Epithelial cell of esophagus (primary cell): Measurements from ENCODE around the gene UACA.

Experiments used
- DNase-seq: peaks from one replicate; pipeline ENCODE4 v3.0.0; 2010; ENCODE audit warnings: low read depth
- H3K4me3 ChIP-seq: 2 replicates; pipeline ENCODE4 v1.5.1; 2011; ENCODE audit warnings: mild to moderate bottlenecking, low read length, control low read depth
- CTCF ChIP-seq: IDR thresholded peaks from 2 replicates; pipeline ENCODE4 v1.5.1; 2011; ENCODE audit warnings: low read depth, mild to moderate bottlenecking, low read length, control low read depth, inconsistent platforms; ENCODE audit not compliant: insufficient read depth; ENCODE audit errors: missing control alignments

Gene UACA

GRCh38 chr15:70690491-70691276 lies 72.7 kb downstream of the UACA start:
- no peak for TF ChIP-seq CTCF
- no peak for DNase-seq
- H3K4me3 ChIP-seq, result no peak overlapping the region

- no peak for TF ChIP-seq CTCF
- DNase-seq, result no peak
- no peak overlapping the region for H3K4me3 ChIP-seq
Observed at GRCh38 chr15:70690021-70690420, 73.3 kb downstream of the UACA start.

DNA sequence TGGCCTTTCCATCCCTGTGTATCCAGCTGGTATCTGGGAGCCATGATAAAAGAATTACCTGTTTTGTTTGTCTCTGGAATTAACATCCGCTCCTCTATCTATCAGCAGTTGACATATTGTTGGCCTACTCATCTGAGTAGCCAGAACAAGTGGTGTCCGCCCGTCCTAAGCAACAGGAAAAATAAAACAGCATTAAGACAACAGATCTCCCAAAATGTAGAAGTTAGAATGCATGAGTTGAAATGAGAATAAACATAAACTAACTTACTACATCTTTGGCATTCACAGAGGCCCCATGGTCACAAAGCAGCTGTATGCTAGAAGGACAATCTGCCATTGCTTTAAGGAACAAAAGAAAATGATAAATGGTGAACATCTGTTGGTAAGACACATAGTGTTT lies 75.9 kb downstream of the UACA start:
- DNase-seq, result no peak
- no peak overlapping the region for H3K4me3 ChIP-seq
- no peak for TF ChIP-seq CTCF

- no peak for TF ChIP-seq CTCF
- H3K4me3 ChIP-seq, result no peak overlapping the region
- no peak for DNase-seq
Observed at GRCh38 chr15:70680817-70681216, 82.5 kb downstream of the UACA start.

DNA sequence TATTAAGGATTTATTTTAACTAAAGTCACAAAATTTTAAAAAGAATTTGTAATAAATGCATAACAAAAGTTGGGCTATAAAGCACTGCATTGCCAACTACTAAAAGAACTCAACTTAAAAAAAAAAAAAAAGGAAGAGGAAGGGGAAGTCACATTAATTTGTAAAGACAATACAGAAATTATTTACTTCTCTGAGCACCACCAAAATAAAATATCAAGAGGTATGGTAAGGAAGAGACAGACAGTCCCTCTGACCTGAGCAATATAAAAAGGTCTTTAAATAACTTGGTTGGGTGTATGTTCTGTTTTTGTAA lies 83.5 kb downstream of the UACA start:
- H3K4me3 ChIP-seq, result no peak overlapping the region
- no peak for TF ChIP-seq CTCF
- no peak for DNase-seq

DNA sequence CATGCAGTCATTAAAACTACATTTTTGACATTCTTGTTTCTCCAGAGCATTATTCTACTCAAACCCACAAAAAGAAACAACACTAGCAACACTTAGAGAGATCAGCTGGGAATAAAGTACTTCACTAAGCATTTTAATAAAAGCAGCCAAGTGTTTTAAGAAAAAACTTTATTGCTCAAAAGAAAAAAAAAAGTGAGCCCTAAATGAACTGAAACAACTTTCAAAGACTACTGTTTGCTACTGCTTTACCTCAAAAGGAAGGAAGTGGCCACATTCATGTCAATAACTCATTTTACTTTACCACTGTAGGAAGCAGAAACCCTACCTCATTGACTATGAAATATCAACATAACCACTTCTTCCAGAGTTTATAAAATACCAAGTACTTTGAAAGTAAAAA lies 91.3 kb downstream of the UACA start:
- no peak for DNase-seq
- no peak overlapping the region for H3K4me3 ChIP-seq
- no peak for TF ChIP-seq CTCF

GRCh38 chr15:70670680-70671079 lies 92.7 kb downstream of the UACA start:
- no peak for DNase-seq
- no peak overlapping the region for H3K4me3 ChIP-seq
- no peak for TF ChIP-seq CTCF
